Type B pancreatic cell (in vitro differentiated cells): ENCODE results near the gene THAP11. TPM values are rescaled to one million over a fixed set of nuclear protein-coding genes. Genes with fewer than 3 reads are reported as not detected.

Experiments used
- DNase-seq: peaks from one replicate; pipeline ENCODE4 v3.0.0; 2021; ENCODE audit warnings: mixed read lengths; ENCODE audit not compliant: unreplicated experiment; ENCODE audit errors: extremely low spot score
- H3K27ac Mint-ChIP-seq: 2 replicates; pipeline ENCODE4 v1.8.0; 2021; ENCODE audit warnings: mild to moderate bottlenecking, mixed read lengths
- H3K27me3 Mint-ChIP-seq: 2 replicates; pipeline ENCODE4 v1.8.0; 2021; ENCODE audit warnings: mixed read lengths
- H3K36me3 Mint-ChIP-seq: 2 replicates; pipeline ENCODE4 v1.8.0; 2021; ENCODE audit warnings: mixed read lengths
- H3K4me1 Mint-ChIP-seq: one replicate; pipeline ENCODE4 v1.8.0; 2021; ENCODE audit warnings: mixed read lengths; ENCODE audit not compliant: unreplicated experiment
- H3K4me3 Mint-ChIP-seq: 2 replicates; pipeline ENCODE4 v1.8.0; 2021; ENCODE audit warnings: mild to moderate bottlenecking, mixed read lengths
- H3K9me3 Mint-ChIP-seq: 2 replicates; pipeline ENCODE4 v1.8.0; 2021; ENCODE audit warnings: mixed read lengths
- CTCF ChIP-seq: fragments of 200-600 bp; sonication (generic); conservative IDR thresholded peaks from 2 replicates; pipeline ENCODE4 v1.5.0; 2021; ENCODE audit warnings: antibody characterized with exemption, mild to moderate bottlenecking
- total RNA-seq: library from RNA; stranded (reverse); gene quantifications from 2 replicates; pipeline ENCODE4 v1.2.1, GENCODE V29; 2021; ENCODE audit warnings: low replicate concordance

Gene THAP11
- total RNA-seq, 1 donor from 2014 or later = 35.1 TPM

- Mint-ChIP-seq H3K27ac (no peak overlapping the region), H3K36me3 (no peaks in the 10 kb centered on the region), H3K4me1 (peaks cover 9% of the 10 kb centered on the region), H3K9me3 (no peaks in the 10 kb centered on the region), H3K4me3 (peak overlapping the region; percentile 13), H3K27me3 (no peaks in the 10 kb centered on the region)
- DNase-seq = no peak
- TF ChIP-seq CTCF = no peak
Observed at GRCh38 chr16:67837811-67838210, 4.3 kb upstream of the THAP11 start.

- no peaks in the 10 kb centered on the region for H3K36me3 Mint-ChIP-seq
- TF ChIP-seq CTCF = no peak
Observed at GRCh38 chr16:67841198-67841815, 813 bp upstream of the THAP11 start.

GRCh38 chr16:67842509-67843342 is 606 bp downstream of the THAP11 start:
- H3K4me3 Mint-ChIP-seq = peak overlapping the region; percentile 92
- peak; percentile 57 for TF ChIP-seq CTCF
- H3K36me3 Mint-ChIP-seq = no peaks in the 10 kb centered on the region
- peak; percentile 73 for DNase-seq
- H3K27ac Mint-ChIP-seq = peak overlapping the region; percentile 93
- peaks cover 34% of the 10 kb centered on the region for H3K4me1 Mint-ChIP-seq
- H3K9me3 Mint-ChIP-seq = no peaks in the 10 kb centered on the region
- no peaks in the 10 kb centered on the region for H3K27me3 Mint-ChIP-seq

More at GRCh38 chr16:67841198-67841815, 813 bp upstream of the THAP11 start:
- no peak for DNase-seq
- H3K27me3 Mint-ChIP-seq = no peaks in the 10 kb centered on the region
- H3K4me1 Mint-ChIP-seq = peaks cover 31% of the 10 kb centered on the region
- H3K9me3 Mint-ChIP-seq = no peaks in the 10 kb centered on the region
- peak overlapping the region; percentile 98 for H3K27ac Mint-ChIP-seq
- H3K4me3 Mint-ChIP-seq = peak overlapping the region; percentile 96

- peak overlapping the region; percentile 92 for H3K4me3 Mint-ChIP-seq
- no peak for DNase-seq
- H3K9me3 Mint-ChIP-seq = no peaks in the 10 kb centered on the region
- peak; percentile 2 for TF ChIP-seq CTCF
- peaks cover 38% of the 10 kb centered on the region for H3K4me1 Mint-ChIP-seq
- peak overlapping the region; percentile 93 for H3K27ac Mint-ChIP-seq
- H3K27me3 Mint-ChIP-seq = no peaks in the 10 kb centered on the region
- H3K36me3 Mint-ChIP-seq = no peaks in the 10 kb centered on the region
Observed at GRCh38 chr16:67843343-67843765, 1.2 kb downstream of the THAP11 start.

- peaks cover 3% of the 10 kb centered on the region for H3K36me3 Mint-ChIP-seq
- H3K27me3 Mint-ChIP-seq = no peaks in the 10 kb centered on the region
- peak overlapping the region; percentile 80 for H3K27ac Mint-ChIP-seq
- no peak for DNase-seq
- peaks cover 42% of the 10 kb centered on the region for H3K4me1 Mint-ChIP-seq
- no peaks in the 10 kb centered on the region for H3K9me3 Mint-ChIP-seq
- no peak for TF ChIP-seq CTCF
- H3K4me3 Mint-ChIP-seq = peak overlapping the region; percentile 92
Observed at GRCh38 chr16:67844497-67844896, 2.4 kb downstream of the THAP11 start.
